Gastrocnemius medialis (tissue), 4 donors: Measurements from ENCODE around the gene MYH9. TPM values are rescaled to one million over a fixed set of nuclear protein-coding genes. Genes with fewer than 3 reads are reported as not detected.

Experiments used
- ATAC-seq, 2 donors: fragments of 150-250 bp; one replicate each; pipeline ENCODE4 v1.9.1; 2016
- DNase-seq, 2 donors: peaks; one replicate each; pipeline ENCODE4 v3.0.0-alpha.2; 2019
- H3K27ac ChIP-seq, 4 donors: fragments of 200-600 bp; sonication (generic); 1 replicate in 1 of 4; 2 replicates in 3 of 4; pipeline ENCODE4 v1.5.1; 2016 to 2018; ENCODE audit warnings: mild to moderate bottlenecking in 2 of 4, moderate library complexity in 1 of 4
- H3K27me3 ChIP-seq, 3 donors: fragments of 200-600 bp; sonication (generic) in 2 of 3; 1 replicate in 1 of 3; 2 replicates in 2 of 3; pipeline versions ENCODE4 v1.5.1 to v1.6.0; 2016 to 2019; ENCODE audit warnings: mild to moderate bottlenecking in 1 of 3, moderate library complexity in 1 of 3
- H3K36me3 ChIP-seq, 2 donors: fragments of 200-600 bp; sonication (generic) in 1 of 2; one replicate each; pipeline ENCODE4 v1.5.1; 2017 to 2018
- H3K4me1 ChIP-seq, 2 donors: fragments of 200-600 bp; sonication (generic) in 1 of 2; one replicate each; pipeline ENCODE4 v1.5.1; 2016 to 2017; ENCODE audit warnings: mild to moderate bottlenecking in 2 of 2
- H3K4me3 ChIP-seq, 4 donors: fragments of 200-600 bp; sonication (generic) in 3 of 4; 1 replicate in 1 of 4; 2 replicates in 3 of 4; pipeline ENCODE4 v1.5.1; 2016 to 2019; ENCODE audit warnings: mild to moderate bottlenecking in 2 of 4
- H3K9me3 ChIP-seq, 3 donors: fragments of 200-600 bp; sonication (generic) in 2 of 3; 1 replicate in 1 of 3; 2 replicates in 2 of 3; pipeline ENCODE4 v1.5.1; 2016 to 2019
- POLR2A ChIP-seq, 2 donors: fragments of 450-650 bp; IDR thresholded peaks; one replicate each; pipeline ENCODE4 v1.6.1; 2017; ENCODE audit warnings: antibody characterized with exemption in 2 of 2, mild to moderate bottlenecking in 2 of 2, moderate library complexity in 2 of 2
- in situ Hi-C, 4 donors: fragments of 200-750 bp; cut with MboI; loops; one replicate each; pipeline versions ENCODE4 v1.15.0 to v1.8.0; 2017; ENCODE audit warnings: low sequenced_read_pairs in 4 of 4
- intact Hi-C: fragments of 100-400 bp; cut with DNase I; formaldehyde crosslinking; loops from one replicate; pipeline ENCODE4 v1.15.1; 2023; ENCODE audit warnings: low total_unique reads
- total RNA-seq, 4 donors: library from RNA; depleted of rRNA; stranded (reverse); fragments of >200 nt; gene quantifications; one replicate each; pipeline versions ENCODE4 v1.1.0 to v1.2.3, GENCODE V29; 2016
- TF ChIP-seq, protein P1 (sequence below), 5 experiments: fragments of 450-650 bp in 3 of 5; fragments of 200-600 bp in 2 of 5; sonication (generic) in 2 of 5; IDR thresholded peaks in 4 of 5; conservative IDR thresholded peaks in 1 of 5; 1 replicate in 4 of 5; 2 replicates in 1 of 5; pipeline ENCODE4 v1.5.1; 2016 to 2019; ENCODE audit warnings: antibody characterized with exemption in 5 of 5, mild to moderate bottlenecking in 3 of 5, moderate library complexity in 3 of 5

MYH9 gene
- total RNA-seq, 4 donors from 2014 or later: 38.9 to 115 (median 104) TPM

DNA sequence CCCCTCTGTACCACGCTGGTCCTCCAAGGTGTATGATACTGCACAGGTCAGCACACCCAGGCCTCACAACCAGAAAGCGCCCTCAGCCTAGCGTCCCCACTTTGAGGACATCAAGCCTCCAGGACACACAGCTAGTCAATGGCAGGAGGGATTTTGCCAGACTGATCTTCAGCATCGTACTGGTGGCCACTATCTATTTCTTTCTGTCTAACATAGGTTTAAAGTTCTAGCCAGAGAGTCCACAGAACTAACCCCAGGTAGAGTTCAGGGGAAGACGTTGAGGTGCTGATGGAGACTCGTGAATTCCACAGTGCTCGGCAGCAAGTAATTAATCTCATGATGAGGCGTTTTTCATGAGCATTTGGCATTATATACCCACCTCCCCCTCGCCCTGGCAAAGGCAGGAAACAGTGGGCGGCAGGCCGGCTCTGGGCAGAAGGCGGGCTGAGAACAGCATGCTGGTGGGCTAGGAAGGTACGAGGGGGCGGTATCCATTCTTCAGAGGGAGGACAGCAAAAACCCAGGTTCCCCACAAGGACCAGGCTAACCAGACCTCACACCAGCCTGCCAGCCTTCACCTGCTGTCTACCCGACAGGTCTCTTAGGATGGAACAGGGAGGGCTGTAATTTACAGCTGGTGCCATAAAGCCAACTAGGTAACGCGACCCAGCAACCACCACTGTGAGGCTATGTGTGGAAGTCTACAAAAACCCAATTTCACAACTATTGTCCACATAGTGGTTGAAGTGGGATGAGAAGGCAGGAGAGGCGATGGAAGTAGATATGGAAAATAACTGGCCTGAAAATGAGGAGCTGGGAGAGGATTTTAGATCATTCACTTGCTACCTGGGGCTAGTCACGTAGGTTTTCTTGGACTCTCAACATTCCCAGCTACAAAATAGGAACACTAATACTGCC is 18.5 kb downstream of the MYH9 start:
- H3K27me3 ChIP-seq: no peaks in the 10 kb centered on the region
- H3K9me3 ChIP-seq: no peaks in the 10 kb centered on the region
- intact Hi-C loops (loop anchor here (2.0 kb wide), 1 partner anchor 16 kb away; no protein-coding TSS in a partner anchor), in situ Hi-C loops (no loop called here)
- no peaks in the 10 kb centered on the region for H3K36me3 ChIP-seq
- DNase-seq: no peak
- TF ChIP-seq, protein P1, sequence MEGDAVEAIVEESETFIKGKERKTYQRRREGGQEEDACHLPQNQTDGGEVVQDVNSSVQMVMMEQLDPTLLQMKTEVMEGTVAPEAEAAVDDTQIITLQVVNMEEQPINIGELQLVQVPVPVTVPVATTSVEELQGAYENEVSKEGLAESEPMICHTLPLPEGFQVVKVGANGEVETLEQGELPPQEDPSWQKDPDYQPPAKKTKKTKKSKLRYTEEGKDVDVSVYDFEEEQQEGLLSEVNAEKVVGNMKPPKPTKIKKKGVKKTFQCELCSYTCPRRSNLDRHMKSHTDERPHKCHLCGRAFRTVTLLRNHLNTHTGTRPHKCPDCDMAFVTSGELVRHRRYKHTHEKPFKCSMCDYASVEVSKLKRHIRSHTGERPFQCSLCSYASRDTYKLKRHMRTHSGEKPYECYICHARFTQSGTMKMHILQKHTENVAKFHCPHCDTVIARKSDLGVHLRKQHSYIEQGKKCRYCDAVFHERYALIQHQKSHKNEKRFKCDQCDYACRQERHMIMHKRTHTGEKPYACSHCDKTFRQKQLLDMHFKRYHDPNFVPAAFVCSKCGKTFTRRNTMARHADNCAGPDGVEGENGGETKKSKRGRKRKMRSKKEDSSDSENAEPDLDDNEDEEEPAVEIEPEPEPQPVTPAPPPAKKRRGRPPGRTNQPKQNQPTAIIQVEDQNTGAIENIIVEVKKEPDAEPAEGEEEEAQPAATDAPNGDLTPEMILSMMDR (IDR thresholded peaks at IDR 0.05 in 4 of 5, conservative IDR thresholded peaks at IDR 0.05 in 1 of 5): no peak
- H3K4me3 ChIP-seq: no peak overlapping the region
- peaks cover 86 to 97% of the 10 kb centered on the region in 2 donors for H3K4me1 ChIP-seq
- ATAC-seq: no peak
- peak overlapping the region; percentile 82 to 84 (median 83) for H3K27ac ChIP-seq

DNA sequence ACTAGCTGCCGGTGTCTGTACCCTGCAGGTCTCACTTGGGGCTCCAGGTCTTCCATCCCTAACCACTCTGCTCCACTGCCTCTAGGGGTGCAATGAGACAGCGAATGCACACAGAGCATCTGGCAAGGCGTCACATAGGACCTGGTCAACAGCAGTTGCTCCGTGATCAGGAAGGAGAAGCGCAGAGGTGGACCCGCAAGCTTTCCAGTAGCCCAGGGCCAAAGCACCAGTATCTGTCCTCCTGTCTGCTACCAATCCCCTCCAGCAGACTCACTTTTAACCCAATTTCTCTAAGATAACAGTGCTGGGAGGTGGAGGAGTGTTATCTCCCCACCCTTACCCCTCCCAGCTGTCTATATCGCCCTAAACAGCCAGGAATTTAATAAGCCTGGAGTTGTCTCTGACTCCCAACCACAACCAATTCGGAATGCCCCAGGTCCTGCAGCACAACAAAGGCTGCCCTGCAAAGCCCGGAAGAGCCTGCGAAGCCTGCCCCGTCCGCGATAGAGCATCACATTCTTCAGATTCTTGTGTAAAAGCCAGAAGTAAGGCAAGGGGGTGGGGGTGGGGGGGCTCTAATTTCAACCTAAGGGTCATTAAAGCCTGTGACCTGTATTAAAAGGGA is 19.3 kb downstream of the MYH9 start:
- in situ Hi-C loops (no loop called here), intact Hi-C loops (loop anchor here (2.0 kb wide), 1 partner anchor 16 kb away; no protein-coding TSS in a partner anchor)
- H3K9me3 ChIP-seq: no peaks in the 10 kb centered on the region
- TF ChIP-seq, protein P1 (IDR thresholded peaks at IDR 0.05 in 4 of 5, conservative IDR thresholded peaks at IDR 0.05 in 1 of 5): no peak
- TF ChIP-seq POLR2A (IDR thresholded peaks at IDR 0.05): no peak
- H3K4me3 ChIP-seq: peak overlapping the region in 1 of 4 donors; percentile 13
- no peak for DNase-seq
- peaks cover 86 to 97% of the 10 kb centered on the region in 2 donors for H3K4me1 ChIP-seq
- H3K27ac ChIP-seq: peak overlapping the region; percentile 82 to 84 (median 83)
- H3K36me3 ChIP-seq: no peaks in the 10 kb centered on the region
- H3K27me3 ChIP-seq: no peaks in the 10 kb centered on the region
- ATAC-seq: no peak

DNA sequence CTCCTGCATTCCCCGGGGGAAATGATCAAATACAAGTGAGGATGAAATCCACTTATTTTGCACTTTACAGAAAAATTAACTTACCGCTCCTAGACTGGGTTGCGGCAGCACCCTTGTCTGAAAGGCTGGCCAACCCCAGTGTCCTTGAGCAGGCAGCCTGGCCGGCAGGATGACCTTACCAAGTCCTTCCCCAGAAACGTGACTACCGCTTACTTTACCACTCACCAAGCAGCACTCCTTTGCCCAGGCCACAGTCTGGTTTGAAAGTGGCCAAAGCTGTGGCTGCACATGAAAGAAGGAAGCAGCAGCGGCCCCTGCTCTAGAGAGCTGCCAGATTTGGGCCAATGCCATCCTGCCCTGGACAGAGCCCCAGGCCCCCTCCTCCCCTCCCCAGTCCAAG is 20.3 kb downstream of the MYH9 start:
- no peaks in the 10 kb centered on the region for H3K27me3 ChIP-seq
- TF ChIP-seq, protein P1 (IDR thresholded peaks at IDR 0.05 in 4 of 5, conservative IDR thresholded peaks at IDR 0.05 in 1 of 5): no peak
- TF ChIP-seq POLR2A (IDR thresholded peaks at IDR 0.05): no peak
- ATAC-seq (no peak), DNase-seq (no peak)
- H3K4me1 ChIP-seq: peaks cover 86 to 97% of the 10 kb centered on the region in 2 donors
- H3K9me3 ChIP-seq: no peaks in the 10 kb centered on the region
- peak overlapping the region; percentile 82 to 84 (median 83) for H3K27ac ChIP-seq
- intact Hi-C loops (no loop called here), in situ Hi-C loops (no loop called here)
- peak overlapping the region in 2 of 4 donors; percentile 3 to 13 for H3K4me3 ChIP-seq
- H3K36me3 ChIP-seq: no peaks in the 10 kb centered on the region

DNA sequence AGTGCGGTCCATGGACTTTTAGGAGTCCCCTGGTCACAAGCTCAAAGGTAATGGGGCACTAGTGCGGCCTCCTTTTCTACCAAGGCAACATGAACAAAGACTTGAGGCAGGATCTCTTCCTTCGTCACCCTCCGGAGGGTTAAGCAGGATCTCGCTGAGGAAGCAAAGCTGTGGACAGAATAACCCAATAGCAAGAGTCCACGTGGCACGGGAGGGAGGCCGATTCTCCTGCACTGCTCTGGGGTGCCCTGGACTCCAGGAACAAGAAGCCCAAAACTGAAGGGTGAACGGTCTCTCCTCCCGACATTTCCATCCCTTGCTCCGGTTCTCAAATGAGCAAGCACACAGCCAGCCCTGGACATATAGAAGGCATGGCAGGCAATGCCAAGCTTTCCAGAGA is 20.7 kb downstream of the MYH9 start:
- in situ Hi-C loops (no loop called here), intact Hi-C loops (no loop called here)
- ATAC-seq (no peak), DNase-seq (no peak)
- TF ChIP-seq, protein P1 (IDR thresholded peaks at IDR 0.05 in 4 of 5, conservative IDR thresholded peaks at IDR 0.05 in 1 of 5): no peak
- TF ChIP-seq POLR2A (IDR thresholded peaks at IDR 0.05): no peak
- H3K4me3 ChIP-seq: peak overlapping the region in 2 of 4 donors; percentile 3 to 10
- H3K36me3 ChIP-seq: no peaks in the 10 kb centered on the region
- H3K9me3 ChIP-seq: no peaks in the 10 kb centered on the region
- H3K27ac ChIP-seq: peak overlapping the region; percentile 82 to 84 (median 83)
- peaks cover 82 to 97% of the 10 kb centered on the region in 2 donors for H3K4me1 ChIP-seq
- no peaks in the 10 kb centered on the region for H3K27me3 ChIP-seq
